Hepatocyte (in vitro differentiated cells): ENCODE results near the gene SDK1. TPM values are rescaled to one million over a fixed set of nuclear protein-coding genes. Genes with fewer than 3 reads are reported as not detected.

ENCODE experiments used
- DNase-seq: peaks from one replicate; pipeline ENCODE4 v3.0.0-alpha.2; 2016; ENCODE audit warnings: low spot score
- H2AFZ ChIP-seq: fragments of 200-600 bp; sonication (generic); 2 replicates; pipeline ENCODE4 v1.6.0; 2016; ENCODE audit warnings: antibody characterized with exemption, mild to moderate bottlenecking
- H3K27ac ChIP-seq: fragments of 200-600 bp; sonication (generic); 2 replicates; pipeline ENCODE4 v1.5.1; 2016; ENCODE audit warnings: mild to moderate bottlenecking
- H3K27me3 ChIP-seq: fragments of 200-600 bp; sonication (generic); 2 replicates; pipeline ENCODE4 v1.6.1; 2016
- H3K36me3 ChIP-seq: fragments of 200-600 bp; sonication (generic); replicated peaks from 2 replicates; pipeline ENCODE4 v1.5.1; 2016; ENCODE audit warnings: low read depth; ENCODE audit not compliant: insufficient read depth
- H3K4me1 ChIP-seq: fragments of 200-600 bp; sonication (generic); 2 replicates; pipeline ENCODE4 v1.5.1; 2016; ENCODE audit warnings: mild to moderate bottlenecking, moderate library complexity; ENCODE audit not compliant: insufficient read depth
- H3K4me2 ChIP-seq: fragments of 200-600 bp; sonication (generic); 2 replicates; pipeline ENCODE4 v1.6.0; 2016
- H3K4me3 ChIP-seq: fragments of 200-600 bp; sonication (generic); 2 replicates; pipeline ENCODE4 v1.5.1; 2016; ENCODE audit warnings: mild to moderate bottlenecking
- H3K79me2 ChIP-seq: fragments of 200-600 bp; sonication (generic); 2 replicates; pipeline ENCODE4 v1.6.0; 2017; ENCODE audit warnings: mild to moderate bottlenecking
- H3K9me2 ChIP-seq: fragments of 200-600 bp; sonication (generic); replicated peaks from 2 replicates; pipeline ENCODE4 v1.6.0; 2017; ENCODE audit warnings: mild to moderate bottlenecking; ENCODE audit not compliant: insufficient read depth
- H3K9me3 ChIP-seq: fragments of 200-600 bp; sonication (generic); 2 replicates; pipeline ENCODE4 v1.5.1; 2016; ENCODE audit warnings: low read depth, mild to moderate bottlenecking
- H4K20me1 ChIP-seq: fragments of 200-600 bp; sonication (generic); 2 replicates; pipeline ENCODE4 v1.6.0; 2016; ENCODE audit warnings: mild to moderate bottlenecking; ENCODE audit not compliant: insufficient read depth, poor library complexity, severe bottlenecking
- EZH2 ChIP-seq: fragments of 200-600 bp; sonication (generic); IDR thresholded peaks from 2 replicates; pipeline ENCODE4 v1.6.1; 2016; ENCODE audit warnings: antibody characterized with exemption, mild to moderate bottlenecking, borderline replicate concordance
- EZH2phosphoT487 ChIP-seq: fragments of 200-600 bp; sonication (generic); IDR thresholded peaks from one replicate; pipeline ENCODE4 v1.6.1; 2018; ENCODE audit warnings: antibody characterized with exemption, mild to moderate bottlenecking, low read depth, moderate library complexity; ENCODE audit not compliant: unreplicated experiment, severe bottlenecking
- WGBS: methylation state at CpG from one replicate; pipeline ENCODE4 v1.1.6; 2016; ENCODE audit warnings: low lambda C conversion rate; ENCODE audit errors: missing lambda C conversion rate; 5-methylcytosine and 5-hydroxymethylcytosine counted together
- polyA plus RNA-seq: library from polyadenylated mRNA; unstranded; fragments of >200 nt; fragmentation: Nextera tagmentation; extraction: Ambion mirVana; gene quantifications from 2 replicates; pipeline ENCODE4 v1.2.1, GENCODE V29; 2016
- total RNA-seq: library from RNA; depleted of rRNA; stranded (reverse); fragments of >200 nt; gene quantifications from 2 replicates; pipeline ENCODE4 v1.2.3, GENCODE V29; 2014
- TF ChIP-seq, protein P1 (sequence below): fragments of 200-600 bp; sonication (generic); IDR thresholded peaks from 2 replicates; pipeline ENCODE4 v1.5.1; 2016; ENCODE audit warnings: antibody characterized with exemption, mild to moderate bottlenecking; ENCODE audit not compliant: poor library complexity

The SDK1 gene
- total and polyA plus RNA-seq, 2 experiments from 2014 or later = 4.3 to 10.0 TPM

GRCh38 chr7:3451701-3452100 lies 150.6 kb downstream of the SDK1 start:
- H2AFZ ChIP-seq = no peak overlapping the region
- no peak for TF ChIP-seq EZH2phosphoT487
- TF ChIP-seq, protein P1, sequence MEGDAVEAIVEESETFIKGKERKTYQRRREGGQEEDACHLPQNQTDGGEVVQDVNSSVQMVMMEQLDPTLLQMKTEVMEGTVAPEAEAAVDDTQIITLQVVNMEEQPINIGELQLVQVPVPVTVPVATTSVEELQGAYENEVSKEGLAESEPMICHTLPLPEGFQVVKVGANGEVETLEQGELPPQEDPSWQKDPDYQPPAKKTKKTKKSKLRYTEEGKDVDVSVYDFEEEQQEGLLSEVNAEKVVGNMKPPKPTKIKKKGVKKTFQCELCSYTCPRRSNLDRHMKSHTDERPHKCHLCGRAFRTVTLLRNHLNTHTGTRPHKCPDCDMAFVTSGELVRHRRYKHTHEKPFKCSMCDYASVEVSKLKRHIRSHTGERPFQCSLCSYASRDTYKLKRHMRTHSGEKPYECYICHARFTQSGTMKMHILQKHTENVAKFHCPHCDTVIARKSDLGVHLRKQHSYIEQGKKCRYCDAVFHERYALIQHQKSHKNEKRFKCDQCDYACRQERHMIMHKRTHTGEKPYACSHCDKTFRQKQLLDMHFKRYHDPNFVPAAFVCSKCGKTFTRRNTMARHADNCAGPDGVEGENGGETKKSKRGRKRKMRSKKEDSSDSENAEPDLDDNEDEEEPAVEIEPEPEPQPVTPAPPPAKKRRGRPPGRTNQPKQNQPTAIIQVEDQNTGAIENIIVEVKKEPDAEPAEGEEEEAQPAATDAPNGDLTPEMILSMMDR = no peak
- TF ChIP-seq EZH2 = no peak
- H3K9me2 ChIP-seq = no peaks in the 10 kb centered on the region
- peaks cover 6% of the 10 kb centered on the region for H3K4me1 ChIP-seq
- no peaks in the 10 kb centered on the region for H3K27me3 ChIP-seq
- no peaks in the 10 kb centered on the region for H3K9me3 ChIP-seq
- no peak for DNase-seq
- H3K36me3 ChIP-seq = no peaks in the 10 kb centered on the region
- H4K20me1 ChIP-seq = no peaks in the 10 kb centered on the region
- no peak overlapping the region for H3K4me3 ChIP-seq
- no peak overlapping the region for H3K27ac ChIP-seq
- 68% methylated on average over 4 of the region's 4 CpGs for WGBS
- H3K79me2 ChIP-seq = no peaks in the 10 kb centered on the region
- no peak overlapping the region for H3K4me2 ChIP-seq

GRCh38 chr7:3453398-3453797 lies 152.3 kb downstream of the SDK1 start:
- H3K27ac ChIP-seq = no peak overlapping the region
- H3K4me1 ChIP-seq = peaks cover 6% of the 10 kb centered on the region
- no peaks in the 10 kb centered on the region for H3K9me2 ChIP-seq
- no peaks in the 10 kb centered on the region for H3K27me3 ChIP-seq
- TF ChIP-seq EZH2 (no peak), EZH2phosphoT487 (no peak)
- TF ChIP-seq, protein P1 = no peak
- no peaks in the 10 kb centered on the region for H3K36me3 ChIP-seq
- DNase-seq = no peak
- no peak overlapping the region for H3K4me2 ChIP-seq
- H4K20me1 ChIP-seq = no peaks in the 10 kb centered on the region
- no peaks in the 10 kb centered on the region for H3K79me2 ChIP-seq
- WGBS = 72% methylated on average over 3 of the region's 3 CpGs
- no peaks in the 10 kb centered on the region for H3K9me3 ChIP-seq
- H2AFZ ChIP-seq = no peak overlapping the region
- no peak overlapping the region for H3K4me3 ChIP-seq

DNA sequence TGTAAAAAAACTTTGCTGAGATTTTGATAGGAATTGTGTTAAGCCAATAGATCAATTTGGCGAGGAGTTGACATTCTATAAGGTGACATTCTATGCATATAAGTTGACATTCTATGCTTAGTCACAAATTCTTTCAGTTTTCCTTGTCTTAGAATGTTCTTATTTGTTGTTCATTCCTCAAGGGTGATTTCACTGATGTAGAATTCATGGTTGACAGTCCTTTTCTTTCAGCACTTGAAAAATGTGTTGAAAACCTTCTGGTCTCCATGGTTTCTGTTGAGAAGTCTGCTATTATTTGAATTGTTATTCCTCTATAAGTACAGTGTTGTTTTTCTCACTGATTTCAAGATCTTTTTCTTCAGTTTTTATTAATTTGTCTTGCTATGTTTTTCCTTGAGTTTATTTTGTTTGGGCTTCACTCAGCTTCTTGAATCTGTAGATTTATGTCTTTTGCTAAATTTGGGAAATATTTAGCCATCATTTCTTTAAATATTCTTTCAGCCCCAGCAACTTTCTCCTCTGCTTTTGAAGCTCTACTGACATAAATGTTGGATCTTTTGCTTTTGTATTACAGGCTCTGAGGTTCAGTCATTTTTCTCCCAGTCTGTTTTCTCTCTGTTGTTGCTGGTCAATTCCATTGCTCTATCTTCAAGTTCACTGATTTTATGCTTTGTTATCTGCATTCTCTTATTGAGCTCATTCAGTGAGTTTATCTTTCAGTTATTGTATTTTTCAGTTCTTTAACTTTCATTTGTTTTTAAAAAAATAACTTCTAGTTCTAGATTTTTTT lies 154.9 kb downstream of the SDK1 start:
- Histone ChIP-seq H3K4me3 (no peak overlapping the region), H2AFZ (no peak overlapping the region), H4K20me1 (no peaks in the 10 kb centered on the region), H3K79me2 (no peaks in the 10 kb centered on the region), H3K27me3 (no peaks in the 10 kb centered on the region), H3K27ac (no peak overlapping the region), H3K36me3 (no peaks in the 10 kb centered on the region), H3K9me2 (no peaks in the 10 kb centered on the region), H3K4me1 (no peaks in the 10 kb centered on the region), H3K4me2 (no peak overlapping the region), H3K9me3 (no peaks in the 10 kb centered on the region)
- WGBS = 90% methylated on average over 1 of the region's 1 CpG
- DNase-seq = no peak
- TF ChIP-seq, protein P1 = no peak
- TF ChIP-seq EZH2phosphoT487 (no peak), EZH2 (no peak)
